ENCODE data around the gene LRRC49. TPM values are rescaled to one million over a fixed set of nuclear protein-coding genes. Genes with fewer than 3 reads are reported as not detected.
"Not testable (repeated sequence)": the region's sequence is repeated elsewhere in the genome, so short reads cannot be mapped to it uniquely, and the experiment has no call there.

The LRRC49 gene
- total RNA-seq, 1 experiment from 2014 or later: 6.2 TPM

DNA sequence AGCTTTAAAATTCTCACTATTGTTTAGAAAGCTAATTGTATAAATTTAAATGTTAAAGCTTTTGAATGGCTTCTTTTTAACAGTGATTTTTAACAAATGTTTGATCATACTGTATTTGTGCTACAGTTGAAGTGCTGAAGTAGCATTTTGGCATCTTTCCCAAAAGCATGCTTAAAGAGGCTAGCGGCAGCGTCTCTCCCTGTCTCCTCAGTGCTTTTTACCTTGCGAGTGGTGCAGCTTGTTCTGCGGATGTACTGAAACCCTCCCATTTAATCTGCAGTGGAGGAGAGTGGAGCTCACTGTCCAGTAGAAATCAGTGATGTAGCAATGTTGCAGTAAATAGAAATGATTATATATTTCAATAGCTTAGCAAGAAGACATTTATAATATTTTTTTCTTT lies 43.7 kb downstream of the LRRC49 start:
- TF ChIP-seq, protein P1, sequence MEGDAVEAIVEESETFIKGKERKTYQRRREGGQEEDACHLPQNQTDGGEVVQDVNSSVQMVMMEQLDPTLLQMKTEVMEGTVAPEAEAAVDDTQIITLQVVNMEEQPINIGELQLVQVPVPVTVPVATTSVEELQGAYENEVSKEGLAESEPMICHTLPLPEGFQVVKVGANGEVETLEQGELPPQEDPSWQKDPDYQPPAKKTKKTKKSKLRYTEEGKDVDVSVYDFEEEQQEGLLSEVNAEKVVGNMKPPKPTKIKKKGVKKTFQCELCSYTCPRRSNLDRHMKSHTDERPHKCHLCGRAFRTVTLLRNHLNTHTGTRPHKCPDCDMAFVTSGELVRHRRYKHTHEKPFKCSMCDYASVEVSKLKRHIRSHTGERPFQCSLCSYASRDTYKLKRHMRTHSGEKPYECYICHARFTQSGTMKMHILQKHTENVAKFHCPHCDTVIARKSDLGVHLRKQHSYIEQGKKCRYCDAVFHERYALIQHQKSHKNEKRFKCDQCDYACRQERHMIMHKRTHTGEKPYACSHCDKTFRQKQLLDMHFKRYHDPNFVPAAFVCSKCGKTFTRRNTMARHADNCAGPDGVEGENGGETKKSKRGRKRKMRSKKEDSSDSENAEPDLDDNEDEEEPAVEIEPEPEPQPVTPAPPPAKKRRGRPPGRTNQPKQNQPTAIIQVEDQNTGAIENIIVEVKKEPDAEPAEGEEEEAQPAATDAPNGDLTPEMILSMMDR (conservative IDR thresholded peaks at IDR 0.05): no peak
- TF ChIP-seq EZH2 (IDR thresholded peaks at IDR 0.05; ENCODE audit: low read depth): no peak
- Histone ChIP-seq H3K27ac (no peak overlapping the region), H3K27me3 (ENCODE audit: insufficient read depth, low read depth) (no peaks in the 10 kb centered on the region), H3K36me3 (ENCODE audit: low read depth) (no peaks in the 10 kb centered on the region), H3K4me2 (no peak overlapping the region), H4K20me1 (ENCODE audit: insufficient read depth) (no peaks in the 10 kb centered on the region), H3K79me2 (ENCODE audit: low read depth) (no peaks in the 10 kb centered on the region), H3K4me3 (no peak overlapping the region), H3K9me2 (ENCODE audit: insufficient read depth) (no peaks in the 10 kb centered on the region), H3F3A (ENCODE audit: insufficient read depth, low read depth) (no peaks in the 10 kb centered on the region), H3K9me3 (ENCODE audit: insufficient read depth, low read depth) (no peaks in the 10 kb centered on the region), H3K4me1 (replicated peaks; ENCODE audit: insufficient read depth) (no peaks in the 10 kb centered on the region), H2AFZ (no peak overlapping the region)
- DNase-seq: no peak
- ChIA-PET CTCF (no interaction called here), POLR2A (ENCODE audit: unreplicated experiment) (interaction anchor here (0.5 to 0.7 kb wide), 3 partner anchors 180 to 1062 kb away, joined by 3 to 6 read pairs (median 5); no protein-coding TSS in a partner anchor)
- no TSS peak for BruUV-seq (replicated peaks)
- intact Hi-C loops (cut with micrococcal nuclease; ENCODE audit: unreplicated experiment): no loop called here

DNA sequence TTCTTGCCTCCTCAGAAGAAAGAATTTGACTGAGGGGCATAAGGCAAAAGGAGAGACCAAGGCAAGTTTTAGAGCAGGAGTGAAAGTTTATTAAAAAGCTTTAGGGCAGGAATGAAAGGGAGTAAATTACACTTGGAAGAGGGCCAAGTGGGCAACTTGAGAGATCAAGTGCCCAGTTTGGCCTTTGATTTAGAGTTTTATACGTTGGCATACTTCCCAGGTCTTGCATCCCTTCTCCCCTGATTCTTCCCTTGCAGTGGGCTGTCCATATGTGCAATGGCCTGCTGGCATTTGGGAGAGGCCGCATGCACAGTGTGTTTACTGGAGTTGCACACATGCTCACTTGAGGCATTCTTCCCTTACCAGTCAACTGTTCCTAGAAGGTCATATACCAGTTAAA lies 50.7 kb downstream of the LRRC49 start:
- H4K20me1 ChIP-seq (ENCODE audit: insufficient read depth); DNase-seq; BruUV-seq (replicated peaks); H3K79me2 ChIP-seq (ENCODE audit: low read depth); H3K36me3 ChIP-seq (ENCODE audit: low read depth); POLR2A ChIA-PET (ENCODE audit: unreplicated experiment); H3F3A ChIP-seq (ENCODE audit: insufficient read depth, low read depth); intact Hi-C loops (cut with micrococcal nuclease; ENCODE audit: unreplicated experiment); H3K4me1 ChIP-seq (replicated peaks; ENCODE audit: insufficient read depth); H3K27me3 ChIP-seq (ENCODE audit: insufficient read depth, low read depth); CTCF ChIA-PET; H3K9me3 ChIP-seq (ENCODE audit: insufficient read depth, low read depth); H3K9me2 ChIP-seq (ENCODE audit: insufficient read depth); H3K4me3 ChIP-seq; H3K27ac ChIP-seq; H3K4me2 ChIP-seq; H2AFZ ChIP-seq: not testable (repeated sequence)

DNA sequence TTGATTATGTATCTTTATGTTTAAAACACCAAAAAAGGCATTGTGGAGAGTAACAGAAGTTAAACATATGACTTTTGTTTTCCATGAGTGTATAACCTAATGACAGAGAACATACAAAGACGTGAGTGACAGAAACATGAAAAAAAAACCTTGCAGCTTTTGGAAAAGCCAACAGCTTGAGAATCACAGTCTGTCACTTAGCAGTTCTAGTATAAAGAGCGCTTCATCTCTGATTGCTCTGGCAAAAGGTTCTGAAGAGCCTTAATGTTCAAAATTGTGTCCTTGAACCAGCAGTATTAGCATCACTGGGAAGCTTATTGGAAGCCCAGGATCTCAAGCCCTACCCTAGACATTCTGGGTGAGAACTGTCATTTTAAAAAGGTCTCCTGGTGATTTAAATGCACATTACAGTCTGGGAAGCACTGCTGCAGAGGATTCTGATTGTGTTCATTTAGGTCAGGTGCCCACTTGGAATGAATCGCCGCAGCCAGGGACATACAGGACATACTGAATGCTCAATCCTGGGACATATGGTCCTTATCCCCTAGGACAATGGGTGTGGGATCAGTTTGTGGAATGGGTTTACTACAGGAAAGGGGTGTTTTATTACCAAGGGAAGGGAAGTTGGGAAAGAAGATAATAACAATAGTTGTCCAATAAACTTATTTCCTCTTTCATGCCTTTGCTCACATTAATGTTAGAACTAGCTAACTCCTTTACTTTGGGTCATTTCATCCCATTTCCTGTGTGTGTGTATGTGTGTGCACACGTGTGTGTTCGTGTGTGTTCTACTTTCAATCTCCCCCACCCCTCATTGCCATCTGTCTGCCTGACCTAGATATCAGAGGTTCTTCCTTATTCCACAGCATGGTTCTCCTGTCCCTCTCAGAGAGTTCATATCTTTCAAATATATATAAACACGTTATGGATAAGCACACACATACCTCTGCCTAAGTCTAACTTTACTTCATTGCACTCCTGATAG lies 55.0 kb downstream of the LRRC49 start:
- Histone ChIP-seq H3K4me2 (no peak overlapping the region), H3K9me2 (ENCODE audit: insufficient read depth) (no peaks in the 10 kb centered on the region), H3F3A (ENCODE audit: insufficient read depth, low read depth) (no peaks in the 10 kb centered on the region), H3K4me3 (no peak overlapping the region), H3K27ac (no peak overlapping the region), H3K4me1 (replicated peaks; ENCODE audit: insufficient read depth) (no peaks in the 10 kb centered on the region), H2AFZ (no peak overlapping the region), H3K9me3 (ENCODE audit: insufficient read depth, low read depth) (no peaks in the 10 kb centered on the region), H3K79me2 (ENCODE audit: low read depth) (no peaks in the 10 kb centered on the region), H3K27me3 (ENCODE audit: insufficient read depth, low read depth) (no peaks in the 10 kb centered on the region), H4K20me1 (ENCODE audit: insufficient read depth) (no peaks in the 10 kb centered on the region), H3K36me3 (ENCODE audit: low read depth) (no peaks in the 10 kb centered on the region)
- TF ChIP-seq, protein P1 (conservative IDR thresholded peaks at IDR 0.05): no peak
- TF ChIP-seq EZH2 (IDR thresholded peaks at IDR 0.05; ENCODE audit: low read depth): no peak
- CTCF ChIA-PET: no interaction called here
- DNase-seq: no peak
- intact Hi-C loops (cut with micrococcal nuclease; ENCODE audit: unreplicated experiment): no loop called here
- POLR2A ChIA-PET (ENCODE audit: unreplicated experiment): no interaction called here
- BruUV-seq (replicated peaks): no TSS peak
